ENCODE data around the gene ADGRG4.
"Not testable (repeated sequence)": the region's sequence is repeated elsewhere in the genome, so short reads cannot be mapped to it uniquely, and the experiment has no call there.

ADGRG4 gene

DNA sequence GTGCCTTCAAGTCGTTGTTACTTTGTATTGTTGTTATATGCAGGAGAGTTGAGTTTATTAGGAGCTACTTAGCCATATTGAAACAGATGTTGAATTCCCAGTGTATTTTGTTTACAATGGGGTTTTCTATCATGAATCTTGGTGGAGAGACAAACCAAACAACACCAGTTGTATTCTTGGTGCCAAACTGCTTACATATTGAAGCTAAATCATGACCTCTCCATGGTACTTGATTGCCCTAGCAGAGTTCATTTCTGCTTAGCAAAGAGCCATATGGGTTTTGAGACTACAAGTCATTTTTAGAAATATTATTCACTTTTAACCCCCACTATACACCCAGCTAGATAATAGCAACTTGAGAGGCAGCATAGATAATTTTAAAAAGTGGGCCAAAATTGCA lies 85.4 kb downstream of the ADGRG4 start:
- DNase-seq (ENCODE audit: extremely low read depth in 1 of 2, low read depth in 1 of 2), result no peak

DNA sequence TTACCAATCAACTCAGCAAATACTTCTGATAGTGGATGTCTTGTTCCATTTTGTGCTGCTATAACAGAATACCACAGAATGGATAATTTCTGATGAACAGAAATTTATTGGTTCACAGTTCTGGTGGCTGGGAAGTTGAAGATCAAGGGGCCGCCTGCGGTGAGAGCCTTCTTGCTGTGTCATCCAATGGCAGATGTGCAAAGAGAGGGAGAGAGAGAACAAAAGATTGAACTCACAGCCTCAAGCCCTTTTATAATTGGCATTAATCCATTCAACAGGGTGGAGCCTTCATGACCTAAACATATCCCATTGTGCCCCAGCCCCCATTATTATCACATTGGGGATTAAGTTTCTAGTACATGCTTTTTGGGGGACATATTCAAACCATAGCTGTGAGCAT lies 86.1 kb downstream of the ADGRG4 start:
- DNase-seq (ENCODE audit: extremely low read depth in 1 of 2, low read depth in 1 of 2), result no peak

DNA sequence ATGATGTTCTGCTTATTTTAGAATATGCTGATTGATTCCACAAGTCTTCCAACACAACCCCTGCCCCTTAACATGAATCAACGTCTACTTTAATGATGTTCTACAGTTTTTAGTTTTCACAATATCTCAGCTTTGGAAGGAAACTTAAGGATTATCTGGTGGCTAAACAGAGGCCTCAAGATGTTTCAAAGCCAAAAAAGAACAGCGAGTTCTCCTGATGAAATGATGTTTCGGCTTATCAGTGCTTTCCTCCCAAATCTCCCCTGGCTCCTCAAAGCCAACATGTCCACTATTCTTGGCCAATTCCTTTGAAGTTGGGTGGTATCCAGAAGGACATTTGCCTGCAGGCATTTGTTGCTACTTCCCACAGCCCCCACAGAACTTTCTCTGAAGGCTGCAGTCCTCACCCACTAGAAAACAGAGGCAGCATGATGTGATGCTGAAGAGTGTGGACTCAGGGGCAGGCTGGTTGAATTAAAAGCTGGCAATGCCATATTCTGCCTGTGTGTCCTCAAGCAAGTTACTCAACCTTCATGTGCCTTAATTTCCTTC lies 87.3 kb downstream of the ADGRG4 start:
- DNase-seq (ENCODE audit: extremely low read depth in 1 of 2, low read depth in 1 of 2), result no peak

DNA sequence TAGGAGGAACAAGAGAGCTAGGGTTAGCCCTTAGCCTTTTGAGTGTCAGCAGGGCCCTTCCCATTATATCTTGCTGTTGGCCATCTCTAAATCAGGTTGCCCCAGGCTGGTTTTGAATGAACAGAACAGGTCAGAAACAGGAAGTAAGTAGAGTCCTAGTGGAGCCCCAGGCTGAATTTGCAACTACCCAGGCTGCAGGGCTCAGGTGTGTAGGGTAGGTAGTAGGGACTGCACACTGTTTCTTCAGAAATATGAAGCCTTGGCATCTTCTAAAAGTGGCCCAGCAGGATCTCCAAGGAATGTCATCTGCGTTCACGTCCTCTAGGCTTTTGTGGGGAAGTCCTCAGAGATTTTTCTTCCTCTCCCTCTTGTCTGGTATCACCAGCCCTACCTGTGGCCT lies 90.2 kb downstream of the ADGRG4 start:
- DNase-seq (ENCODE audit: extremely low read depth in 1 of 2, low read depth in 1 of 2), result no peak

DNA sequence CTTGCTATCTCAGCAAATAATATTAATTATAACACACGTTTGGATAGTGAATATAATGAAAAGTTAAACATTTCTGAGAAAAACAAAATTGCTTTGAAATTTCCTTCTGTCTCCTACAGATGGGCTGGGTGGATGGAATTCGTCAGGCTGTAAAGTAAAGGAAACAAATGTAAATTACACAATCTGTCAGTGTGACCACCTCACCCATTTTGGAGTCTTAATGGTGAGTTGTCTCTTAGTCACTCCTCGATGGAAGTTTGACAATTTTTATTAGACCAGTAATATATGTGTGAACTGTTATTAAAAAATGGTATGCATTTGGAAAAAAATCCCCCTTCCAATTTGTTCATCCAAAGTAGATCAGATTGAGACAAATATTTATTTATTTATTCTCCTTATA lies 94.5 kb downstream of the ADGRG4 start:
- no peak for DNase-seq (ENCODE audit: extremely low read depth in 1 of 2, low read depth in 1 of 2)

DNA sequence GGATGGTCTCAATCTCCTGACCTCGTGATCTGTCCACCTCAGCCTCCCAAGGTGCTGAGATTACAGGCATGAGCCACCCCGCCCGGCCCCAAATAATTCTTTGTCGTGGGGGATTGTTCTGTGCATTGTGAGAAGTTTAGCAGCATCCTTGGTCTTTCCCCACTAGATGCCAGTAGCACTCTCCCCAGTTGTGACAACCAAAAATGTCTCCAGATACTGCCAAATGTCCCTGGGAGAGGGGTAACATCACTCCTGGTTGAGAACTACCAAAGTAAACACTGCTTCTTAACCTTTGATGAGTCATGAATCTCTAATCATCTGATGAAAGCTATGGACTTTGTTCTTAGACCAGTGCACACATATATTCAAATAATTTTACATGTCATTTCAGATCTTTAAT lies 96.2 kb downstream of the ADGRG4 start:
- no peak for DNase-seq (ENCODE audit: extremely low read depth in 1 of 2, low read depth in 1 of 2)

DNA sequence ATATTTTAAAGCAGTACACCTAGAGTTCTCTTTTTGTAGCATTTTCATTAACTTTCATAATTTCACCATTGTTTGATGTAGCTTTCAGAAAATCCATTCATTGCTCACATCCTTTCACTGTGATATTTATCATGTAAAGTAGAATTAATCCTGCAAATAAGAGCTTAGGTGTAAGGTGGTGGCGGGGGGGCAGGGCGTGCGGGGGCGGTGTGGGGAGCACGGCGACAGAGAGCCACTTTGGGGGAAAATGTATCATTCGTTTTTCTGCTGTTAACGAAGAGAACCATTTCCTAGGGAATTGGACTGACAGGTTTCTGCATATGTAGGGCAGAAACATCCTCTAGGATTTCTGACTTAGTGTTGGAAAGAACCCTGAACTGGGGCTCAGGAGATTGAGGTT lies 104.4 kb downstream of the ADGRG4 start:
- DNase-seq (ENCODE audit: extremely low read depth in 1 of 2, low read depth in 1 of 2), result no peak

DNA sequence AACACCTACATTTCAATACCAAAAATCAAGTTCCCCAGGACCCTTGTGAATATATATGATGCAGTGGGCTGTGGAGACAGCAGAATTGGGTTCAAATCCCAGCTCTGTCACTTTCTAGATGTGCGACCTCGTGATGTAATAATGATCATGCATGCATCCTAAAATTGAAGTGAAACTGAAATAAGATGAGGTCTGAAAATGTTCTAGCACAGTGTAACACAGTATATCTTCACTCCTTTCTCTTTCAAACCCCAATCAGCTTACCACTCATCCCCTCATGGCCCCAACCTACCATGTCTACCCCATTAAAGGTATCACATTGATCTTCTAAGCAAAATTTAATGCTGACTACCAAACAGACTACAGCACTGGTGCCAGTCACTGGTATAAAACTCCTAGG lies 117.0 kb downstream of the ADGRG4 start:
- DNase-seq (ENCODE audit: extremely low read depth in 1 of 2, low read depth in 1 of 2), result no peak

DNA sequence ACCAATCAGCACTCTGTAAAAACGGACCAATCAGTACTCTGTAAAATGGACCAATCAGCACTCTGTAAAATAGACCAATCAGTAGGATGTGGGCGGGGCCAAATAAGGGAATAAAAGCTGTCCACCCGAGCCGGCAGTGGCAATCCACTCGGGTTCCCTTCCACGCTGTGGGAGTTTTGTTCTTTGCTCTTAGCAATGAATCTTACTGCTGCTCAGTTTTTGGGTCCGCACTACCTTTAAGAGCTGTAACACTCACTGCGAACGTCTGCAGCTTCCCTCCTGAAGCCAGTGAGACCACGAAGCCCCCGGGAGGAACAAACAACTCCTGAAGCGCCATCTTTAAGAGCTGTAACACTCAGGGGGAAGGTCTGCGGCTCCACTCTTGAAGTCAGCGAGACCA lies 120.6 kb downstream of the ADGRG4 start:
- no peak for DNase-seq (ENCODE audit: extremely low read depth in 1 of 2, low read depth in 1 of 2)

DNA sequence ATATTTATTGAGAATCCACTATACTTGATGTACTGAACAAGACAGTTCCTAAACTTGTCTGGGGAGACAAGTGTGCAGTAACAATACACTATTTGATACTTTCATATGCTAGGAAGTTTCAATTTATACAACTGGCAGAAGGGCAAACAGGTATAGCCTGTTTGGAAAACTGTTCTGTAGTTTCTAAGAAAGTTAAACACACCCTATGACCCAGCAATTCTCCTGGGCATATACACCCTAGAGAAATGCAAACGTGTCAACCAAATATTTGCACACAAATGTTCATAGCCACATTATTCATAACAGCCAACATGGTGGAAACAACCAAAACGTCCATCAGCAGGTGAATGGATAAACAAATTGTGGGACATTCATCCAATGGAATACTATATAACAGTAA lies 123.0 kb downstream of the ADGRG4 start:
- no peak for DNase-seq (ENCODE audit: extremely low read depth in 1 of 2, low read depth in 1 of 2)

DNA sequence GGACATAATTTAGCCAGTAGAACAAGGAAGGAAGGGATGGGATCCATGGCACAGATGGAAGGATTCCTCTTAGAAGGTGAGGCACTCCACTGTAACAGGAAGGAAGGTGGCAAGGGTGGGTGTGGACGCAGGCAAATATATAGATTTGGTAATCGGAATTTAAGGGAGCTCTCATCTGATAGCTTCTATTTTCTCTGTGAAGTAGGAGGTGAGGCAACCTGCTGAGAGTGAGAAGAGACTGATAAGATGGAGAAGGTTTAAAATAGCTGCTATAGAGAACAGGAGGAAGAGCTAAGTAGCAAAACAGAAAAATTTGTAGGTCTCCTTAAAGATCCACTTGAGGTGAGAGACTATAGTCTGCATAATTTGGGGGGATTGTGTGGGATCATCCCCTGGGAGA lies 125.2 kb downstream of the ADGRG4 start:
- DNase-seq (ENCODE audit: extremely low read depth in 1 of 2, low read depth in 1 of 2), result no peak

DNA sequence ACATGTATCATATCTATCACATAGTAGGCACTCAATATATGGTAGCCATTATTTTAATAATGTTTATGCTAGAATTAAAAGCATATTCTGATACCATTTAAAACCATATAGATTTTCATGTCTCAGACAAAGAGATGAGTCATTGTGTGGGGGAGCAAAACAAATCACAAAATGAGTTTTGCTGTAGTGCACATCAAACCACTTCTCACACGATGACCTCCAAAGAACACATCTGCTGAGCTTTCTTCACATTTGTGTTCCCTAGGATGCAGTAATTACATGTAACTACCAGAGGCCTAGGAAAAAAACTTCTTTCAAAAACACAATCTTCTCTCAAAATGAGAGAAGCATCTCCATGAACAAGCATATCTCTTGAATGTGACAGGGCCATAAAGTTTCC lies 130.9 kb downstream of the ADGRG4 start:
- DNase-seq (ENCODE audit: extremely low read depth in 1 of 2, low read depth in 1 of 2), result no peak

DNA sequence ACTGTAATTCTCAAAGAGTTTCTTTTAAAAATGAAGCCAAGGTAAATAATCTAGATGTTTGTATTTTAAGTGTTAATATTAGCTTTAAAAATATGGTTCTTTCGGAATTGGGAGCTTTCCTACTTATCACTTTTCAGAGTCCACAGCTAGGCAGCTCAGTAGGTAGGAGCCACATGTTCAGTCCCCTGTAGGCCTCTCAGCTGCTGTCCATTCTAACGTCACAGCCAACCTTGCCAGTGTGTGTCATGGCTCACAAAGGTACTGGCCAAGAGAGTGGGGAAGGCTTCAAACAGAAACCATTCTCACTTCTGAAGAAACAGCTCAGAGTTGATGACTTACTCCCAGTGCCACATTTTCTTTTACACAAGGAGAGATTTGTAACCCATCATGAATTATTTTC lies 137.0 kb downstream of the ADGRG4 start:
- DNase-seq (ENCODE audit: extremely low read depth in 1 of 2, low read depth in 1 of 2), result no peak

DNA sequence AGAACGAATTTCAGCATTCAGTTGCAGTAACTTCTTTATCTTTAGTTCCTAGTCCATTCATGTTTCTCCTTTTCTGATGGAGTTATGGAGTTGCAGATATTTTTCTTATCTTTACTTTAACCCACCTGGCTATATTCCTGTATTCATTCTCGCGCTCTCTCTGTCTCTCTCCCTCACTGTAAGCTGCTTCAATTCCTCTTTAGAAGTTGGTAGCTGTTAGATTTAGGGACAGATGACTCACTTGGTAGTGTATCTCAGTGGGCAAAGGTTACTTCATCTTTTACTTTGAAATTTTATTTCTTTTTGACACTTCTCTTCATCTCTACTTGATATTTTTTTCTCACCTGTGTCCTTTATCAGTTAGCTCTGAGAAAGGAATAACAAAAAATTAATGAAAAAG lies 137.4 kb downstream of the ADGRG4 start:
- no peak for DNase-seq (ENCODE audit: extremely low read depth in 1 of 2, low read depth in 1 of 2)

DNA sequence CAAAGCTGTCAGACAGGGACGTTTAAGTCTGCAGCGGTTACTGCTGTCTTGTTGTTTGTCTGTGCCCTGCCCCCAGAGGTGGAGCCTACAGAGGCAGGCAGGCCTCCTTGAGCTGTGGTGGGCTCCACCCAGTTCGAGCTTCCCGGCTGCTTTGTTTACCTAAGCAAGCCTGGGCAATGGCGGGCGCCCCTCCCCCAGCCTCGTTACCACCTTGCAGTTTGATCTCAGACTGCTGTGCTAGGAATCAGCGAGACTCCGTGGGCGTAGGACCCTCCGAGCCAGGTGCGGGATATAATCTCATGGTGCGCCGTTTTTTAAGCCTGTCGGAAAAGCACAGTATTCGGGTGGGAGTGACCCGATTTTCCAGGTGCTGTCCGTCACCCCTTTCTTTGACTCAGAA lies 144.9 kb downstream of the ADGRG4 start:
- not testable (repeated sequence) for DNase-seq (ENCODE audit: extremely low read depth in 1 of 2, low read depth in 1 of 2)

DNA sequence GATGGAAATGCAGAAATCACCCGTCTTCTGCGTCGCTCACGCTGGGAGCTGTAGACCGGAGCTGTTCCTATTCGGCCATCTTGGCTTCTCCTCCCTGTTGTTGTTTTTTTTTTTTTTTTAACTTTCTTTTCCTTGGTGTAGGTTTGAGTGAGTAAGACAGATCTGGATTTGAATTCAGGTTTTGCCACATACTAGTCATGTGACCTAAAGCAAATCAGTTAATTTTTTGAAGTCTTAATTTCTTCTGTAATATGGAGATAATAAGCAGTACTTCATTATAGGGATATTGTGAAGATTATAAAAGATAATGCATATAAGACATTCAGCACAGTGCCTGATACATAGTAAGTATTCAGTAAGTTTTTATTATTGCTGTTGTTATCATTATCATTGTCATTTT lies 145.4 kb downstream of the ADGRG4 start:
- DNase-seq (ENCODE audit: extremely low read depth in 1 of 2, low read depth in 1 of 2), result no peak

DNA sequence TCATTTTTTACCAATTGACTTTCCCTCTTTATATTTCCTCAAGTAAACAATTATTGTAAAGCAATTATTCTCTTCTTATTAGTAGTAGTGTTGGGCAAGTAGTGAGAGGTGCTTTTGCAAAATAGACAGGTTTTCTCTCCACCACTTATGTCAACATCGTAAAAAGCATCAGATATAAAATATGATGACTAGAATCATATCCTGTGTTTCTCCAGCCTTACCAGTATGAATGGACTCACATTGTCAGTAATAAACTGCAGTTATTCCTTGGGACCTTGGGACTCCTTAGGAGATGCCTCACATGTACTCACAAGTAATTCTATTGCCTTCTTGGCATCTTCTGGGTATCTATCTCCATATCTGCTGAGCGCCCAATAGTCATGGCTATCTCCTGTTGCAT lies 146.5 kb downstream of the ADGRG4 start:
- DNase-seq (ENCODE audit: extremely low read depth in 1 of 2, low read depth in 1 of 2), result no peak

DNA sequence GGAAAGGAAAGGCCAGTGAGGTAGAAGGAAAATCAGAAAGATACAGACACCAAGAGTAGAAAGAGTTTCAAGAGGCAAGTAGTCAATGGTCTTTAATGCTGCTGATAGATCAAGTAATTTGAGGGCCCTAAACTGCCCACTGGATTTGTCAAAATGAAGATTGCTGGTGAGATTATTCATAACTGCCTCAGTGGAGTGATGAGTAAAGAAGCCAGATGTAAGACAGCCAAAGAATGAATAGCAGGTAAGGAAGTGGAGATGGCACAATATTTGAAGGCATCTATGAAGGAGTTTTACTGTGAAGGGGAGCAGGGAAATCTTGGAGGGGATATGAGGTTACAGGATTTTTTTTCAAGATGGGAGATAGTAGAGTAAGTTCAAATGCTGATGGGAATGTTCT lies 147.2 kb downstream of the ADGRG4 start:
- no peak for DNase-seq (ENCODE audit: extremely low read depth in 1 of 2, low read depth in 1 of 2)

DNA sequence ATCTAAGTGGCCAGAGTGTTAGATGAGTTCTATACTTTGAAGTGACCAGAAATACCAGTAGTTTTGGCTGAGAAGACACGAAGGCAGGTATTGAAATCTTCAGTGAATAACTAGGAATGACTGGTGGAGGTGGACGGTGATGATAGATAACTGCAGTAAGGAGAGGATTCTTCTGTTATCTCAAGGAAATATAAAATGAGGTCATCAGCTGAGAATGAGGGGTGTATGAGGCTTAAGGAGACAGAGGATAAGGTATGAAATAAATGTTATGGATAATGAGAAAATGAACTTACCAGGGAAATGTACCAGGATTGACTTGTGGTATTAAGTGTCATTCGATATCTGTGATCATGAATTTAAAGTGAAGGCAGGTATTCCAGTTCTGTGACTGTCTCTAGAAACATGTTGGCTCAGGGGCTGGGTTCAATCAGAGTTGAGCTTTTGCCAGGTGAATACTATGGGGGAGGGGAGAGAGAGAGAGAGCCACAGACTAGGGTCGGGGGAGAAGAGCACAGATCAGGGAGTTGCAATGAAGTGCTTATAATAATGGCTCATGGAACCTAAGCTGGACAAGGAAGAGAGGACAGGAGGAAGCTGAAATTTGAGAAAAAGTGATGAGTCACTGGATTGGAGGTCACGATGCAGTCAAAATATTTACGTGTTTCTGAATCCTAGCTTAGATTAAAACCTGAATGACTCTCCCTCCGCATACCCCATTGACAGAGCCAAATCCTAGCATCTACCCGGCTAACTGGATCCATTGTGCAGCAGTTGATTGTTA lies 149.5 kb downstream of the ADGRG4 start:
- DNase-seq (ENCODE audit: extremely low read depth in 1 of 2, low read depth in 1 of 2), result no peak

DNA sequence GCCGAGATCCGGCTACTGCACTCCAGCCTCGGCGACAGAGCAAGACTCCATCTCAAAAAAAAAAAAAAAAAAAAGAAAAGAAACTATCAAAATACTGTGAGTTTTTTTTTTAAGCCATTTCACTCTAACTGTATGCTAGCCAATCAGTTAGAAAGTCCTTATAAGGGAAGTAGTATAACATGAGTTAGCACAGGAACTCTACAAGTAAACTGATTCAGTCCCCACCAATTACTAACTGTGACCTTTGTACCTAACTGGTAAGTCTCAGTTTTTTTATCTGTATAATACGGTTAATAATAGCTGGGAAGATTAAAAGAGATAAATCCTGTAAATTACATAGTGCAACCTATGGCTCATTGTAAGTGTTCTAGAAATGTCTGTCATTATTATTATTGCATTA lies 151.9 kb downstream of the ADGRG4 start:
- no peak for DNase-seq (ENCODE audit: extremely low read depth in 1 of 2, low read depth in 1 of 2)

DNA sequence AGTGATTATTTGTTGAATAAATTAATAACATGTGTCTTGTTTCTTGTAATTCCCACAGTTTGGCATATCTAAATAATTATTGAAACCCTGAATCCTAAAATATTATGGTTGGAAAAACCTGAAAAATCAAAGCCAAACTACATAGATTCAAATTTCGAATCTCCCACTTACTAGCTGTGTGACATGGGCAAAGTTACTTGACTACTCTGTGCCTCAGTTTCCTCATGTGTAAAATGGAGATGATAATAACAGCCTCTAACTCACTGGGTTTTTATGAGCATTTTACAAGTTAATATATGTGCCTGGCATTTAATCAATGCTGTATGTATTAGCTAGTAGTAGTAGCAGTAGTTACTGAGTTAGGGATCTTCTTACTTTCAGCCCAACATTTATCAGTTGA lies 152.4 kb downstream of the ADGRG4 start:
- DNase-seq (ENCODE audit: extremely low read depth in 1 of 2, low read depth in 1 of 2), result no peak

DNA sequence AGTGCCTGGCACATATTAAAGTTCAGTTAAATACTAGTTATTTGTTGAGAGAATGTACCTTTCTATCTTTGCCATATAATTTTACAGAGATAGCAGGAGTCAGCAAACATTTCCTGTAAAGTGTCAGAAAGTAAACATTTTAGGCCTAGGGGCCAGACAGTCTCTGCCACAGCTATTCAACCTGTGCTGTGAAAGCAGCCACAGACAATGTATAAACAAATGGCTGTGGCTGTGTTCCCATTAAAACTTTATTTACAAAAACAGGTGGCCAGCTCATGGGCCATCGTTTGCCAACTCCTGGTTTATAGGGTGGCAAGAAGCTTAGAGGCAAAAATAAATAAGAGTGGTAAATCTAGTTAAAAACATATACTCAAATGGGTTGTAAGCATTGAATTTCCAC lies 153.0 kb downstream of the ADGRG4 start:
- DNase-seq (ENCODE audit: extremely low read depth in 1 of 2, low read depth in 1 of 2), result no peak

DNA sequence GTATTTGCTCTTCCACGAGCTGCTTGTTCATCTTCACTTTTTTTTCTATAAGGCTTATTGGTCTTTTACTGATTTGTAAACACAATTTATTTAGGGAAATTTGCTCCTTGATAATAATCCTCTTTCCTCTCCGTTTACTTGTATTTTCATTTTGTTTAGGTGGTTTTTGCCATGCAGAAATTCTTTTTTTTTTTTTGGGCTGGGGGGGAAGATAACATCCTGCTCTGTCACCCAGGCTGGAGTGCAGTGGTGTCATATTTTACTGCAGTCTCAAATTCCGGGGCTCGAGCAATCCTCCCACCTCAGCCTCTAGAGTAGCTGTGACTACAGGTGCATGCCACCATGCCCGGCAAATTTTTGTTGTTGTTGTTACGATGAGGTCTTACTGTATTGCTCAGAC lies 155.4 kb downstream of the ADGRG4 start:
- DNase-seq (ENCODE audit: extremely low read depth in 1 of 2, low read depth in 1 of 2), result no peak

Data from activated CD8-positive, alpha-beta memory T cell treated with anti-CD3 and anti-CD28 coated beads for 1 hour (primary cell).